Muscle of leg (tissue), 11 donors: ENCODE data around the gene CNTN4. TPM values are rescaled to one million over a fixed set of nuclear protein-coding genes. Genes with fewer than 3 reads are reported as not detected.

Source experiments
- DNase-seq: peaks from one replicate; pipeline ENCODE4 v3.0.0; 2013
- H3K27ac ChIP-seq: one replicate; pipeline ENCODE4 v1.5.1; 2013; ENCODE audit warnings: mild to moderate bottlenecking, low read length, control low read depth
- H3K27me3 ChIP-seq: one replicate; pipeline ENCODE4 v1.6.1; 2013; ENCODE audit warnings: low read length; ENCODE audit not compliant: control insufficient read depth, insufficient read depth
- H3K36me3 ChIP-seq: one replicate; pipeline ENCODE4 v1.6.1; 2013; ENCODE audit warnings: low read length; ENCODE audit not compliant: control insufficient read depth, insufficient read depth
- H3K4me1 ChIP-seq: one replicate; pipeline ENCODE4 v1.6.1; 2013; ENCODE audit warnings: low read length; ENCODE audit not compliant: control insufficient read depth, insufficient read depth
- H3K4me3 ChIP-seq: one replicate; pipeline ENCODE4 v1.5.1; 2013; ENCODE audit warnings: low read length, control low read depth
- H3K9me3 ChIP-seq: replicated peaks from 2 replicates; pipeline ENCODE4 v1.6.1; 2013; ENCODE audit warnings: low read depth, low read length; ENCODE audit not compliant: control insufficient read depth
- WGBS: methylation state at CpG from one replicate; pipeline ENCODE4 v1.1.5; 2013; ENCODE audit warnings: missing lambda C conversion rate; ENCODE audit not compliant: insufficient coverage; 5-methylcytosine and 5-hydroxymethylcytosine counted together
- polyA plus RNA-seq, 8 donors: library from polyadenylated mRNA; unstranded; fragments of 120-200 nt; gene quantifications; one replicate each; pipeline versions ENCODE4 v1.2.1 to v1.2.3, GENCODE V29; 2013; ENCODE audit warnings: inconsistent platforms in 1 of 8, low replicate concordance in 1 of 8; ENCODE audit not compliant: insufficient read length in 8 of 8, insufficient read depth in 1 of 8
- total RNA-seq: library from RNA; stranded (reverse); fragments of 120-200 nt; gene quantifications from one replicate; pipeline ENCODE4 v1.2.4, GENCODE V29; 2013

CNTN4 gene
- total and polyA plus RNA-seq, 9 donors, result 3.0 to 16.3 (median 5.9) TPM

DNA sequence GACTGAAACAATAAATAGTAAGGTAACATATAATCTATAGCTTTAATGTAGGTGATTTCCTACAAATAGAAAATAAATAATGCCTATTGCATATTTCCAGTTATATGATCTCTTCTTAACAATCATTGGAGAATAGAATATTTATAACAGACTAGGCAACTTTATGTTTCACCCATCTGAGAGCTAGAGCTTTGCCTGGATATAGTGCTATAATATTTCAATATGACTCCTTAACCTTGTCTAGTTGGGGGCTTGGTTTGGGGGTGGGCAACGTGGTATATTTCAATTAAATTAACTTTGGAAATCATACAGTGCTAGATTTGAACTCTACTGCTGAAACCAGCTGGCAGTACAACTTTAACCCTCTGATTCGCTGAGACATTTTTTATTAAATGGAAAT is 265.2 kb downstream of the CNTN4 start:
- Histone ChIP-seq H3K27me3 (no peaks in the 10 kb centered on the region), H3K4me1 (no peaks in the 10 kb centered on the region), H3K9me3 (no peaks in the 10 kb centered on the region), H3K27ac (no peak overlapping the region), H3K36me3 (no peaks in the 10 kb centered on the region), H3K4me3 (no peak overlapping the region)
- WGBS, result no CpG with 5 or more reads among the region's 2 CpGs
- no peak for DNase-seq

DNA sequence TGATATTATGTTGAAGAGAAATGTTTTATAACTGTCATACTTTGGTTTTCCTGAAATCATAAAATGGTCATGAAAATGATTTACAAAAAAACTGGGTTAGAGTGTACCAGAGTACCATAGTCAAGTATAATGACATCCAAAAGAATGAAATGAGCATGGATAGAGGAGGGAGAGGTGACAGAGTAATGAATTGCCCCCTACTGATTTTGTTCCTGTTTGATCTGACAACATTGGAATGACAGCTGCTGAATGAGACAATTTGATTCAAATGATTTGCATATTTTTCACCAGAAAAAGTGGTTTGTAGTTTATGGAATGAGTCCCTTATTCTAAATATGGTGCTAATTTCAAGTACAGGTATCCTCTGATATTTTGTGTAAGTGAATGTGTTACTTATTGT is 271.7 kb downstream of the CNTN4 start:
- no peak for DNase-seq
- Histone ChIP-seq H3K27ac (no peak overlapping the region), H3K4me3 (no peak overlapping the region), H3K36me3 (no peaks in the 10 kb centered on the region), H3K27me3 (no peaks in the 10 kb centered on the region), H3K9me3 (no peaks in the 10 kb centered on the region), H3K4me1 (no peaks in the 10 kb centered on the region)

DNA sequence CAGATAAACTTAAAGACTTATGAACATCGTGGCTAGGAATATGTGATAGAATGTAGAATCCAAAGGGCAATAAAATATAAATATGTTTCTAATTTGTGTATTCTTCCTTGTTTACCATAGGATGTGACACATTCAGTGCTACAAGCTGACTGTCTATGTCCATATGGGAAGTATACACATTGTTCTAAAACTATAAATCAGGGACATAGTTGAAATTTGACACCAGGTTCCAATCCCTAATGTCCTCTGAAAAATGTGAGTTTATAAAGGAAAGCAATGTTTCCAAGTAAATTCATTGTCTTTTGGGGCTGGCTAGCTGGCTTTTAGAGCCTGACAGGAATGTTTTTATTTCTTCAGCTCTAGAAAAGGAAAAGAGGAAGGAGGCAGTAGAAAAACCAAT is 273.6 kb downstream of the CNTN4 start:
- Histone ChIP-seq H3K27ac (no peak overlapping the region), H3K4me3 (no peak overlapping the region), H3K27me3 (no peaks in the 10 kb centered on the region), H3K9me3 (no peaks in the 10 kb centered on the region), H3K4me1 (no peaks in the 10 kb centered on the region), H3K36me3 (no peaks in the 10 kb centered on the region)
- peak; percentile 91 for DNase-seq
- no CpG with 5 or more reads among the region's 1 CpG for WGBS

- DNase-seq, result no peak
- H3K4me1 ChIP-seq, result no peaks in the 10 kb centered on the region
- H3K27me3 ChIP-seq, result no peaks in the 10 kb centered on the region
- H3K4me3 ChIP-seq, result no peak overlapping the region
- H3K36me3 ChIP-seq, result no peaks in the 10 kb centered on the region
- no peaks in the 10 kb centered on the region for H3K9me3 ChIP-seq
- no peak overlapping the region for H3K27ac ChIP-seq
- 83% methylated on average over 1 of the region's 3 CpGs for WGBS
Measured at GRCh38 chr3:2375376-2375775, 276.7 kb downstream of the CNTN4 start.

- Histone ChIP-seq H3K27ac (no peak overlapping the region), H3K27me3 (no peaks in the 10 kb centered on the region), H3K4me3 (no peak overlapping the region), H3K36me3 (no peaks in the 10 kb centered on the region), H3K9me3 (no peaks in the 10 kb centered on the region), H3K4me1 (no peaks in the 10 kb centered on the region)
- WGBS, result no CpG with 5 or more reads among the region's 1 CpG
- no peak for DNase-seq
Measured at GRCh38 chr3:2377281-2377680, 278.6 kb downstream of the CNTN4 start.

- Histone ChIP-seq H3K4me3 (no peak overlapping the region), H3K36me3 (no peaks in the 10 kb centered on the region), H3K4me1 (no peaks in the 10 kb centered on the region), H3K27ac (no peak overlapping the region), H3K27me3 (no peaks in the 10 kb centered on the region), H3K9me3 (no peaks in the 10 kb centered on the region)
- WGBS, result no CpG with 5 or more reads among the region's 2 CpGs
- DNase-seq, result no peak
Measured at GRCh38 chr3:2390926-2391532, 292.4 kb downstream of the CNTN4 start.

DNA sequence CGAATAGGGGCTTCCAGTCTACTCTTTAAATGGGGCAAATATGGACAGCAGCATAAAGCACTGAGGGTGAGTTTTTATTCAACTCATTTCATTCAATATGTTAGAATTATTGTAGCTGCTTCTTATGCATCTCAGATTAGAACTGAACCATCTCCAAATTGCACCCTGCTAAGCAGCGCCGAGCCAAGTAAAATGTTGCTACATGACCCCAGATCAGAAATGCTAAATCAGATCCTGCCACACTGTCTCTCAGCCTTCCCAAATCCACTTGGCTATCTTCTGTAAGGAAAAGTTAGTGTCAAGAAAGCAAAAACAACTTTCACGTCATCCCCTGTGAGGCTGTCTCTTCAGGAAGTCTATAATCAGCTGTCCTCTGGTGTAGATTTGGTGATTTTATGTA is 293.2 kb downstream of the CNTN4 start:
- Histone ChIP-seq H3K27ac (no peak overlapping the region), H3K27me3 (no peaks in the 10 kb centered on the region), H3K9me3 (no peaks in the 10 kb centered on the region), H3K36me3 (no peaks in the 10 kb centered on the region), H3K4me3 (no peak overlapping the region), H3K4me1 (no peaks in the 10 kb centered on the region)
- no peak for DNase-seq
- WGBS, result no CpG with 5 or more reads among the region's 4 CpGs

DNA sequence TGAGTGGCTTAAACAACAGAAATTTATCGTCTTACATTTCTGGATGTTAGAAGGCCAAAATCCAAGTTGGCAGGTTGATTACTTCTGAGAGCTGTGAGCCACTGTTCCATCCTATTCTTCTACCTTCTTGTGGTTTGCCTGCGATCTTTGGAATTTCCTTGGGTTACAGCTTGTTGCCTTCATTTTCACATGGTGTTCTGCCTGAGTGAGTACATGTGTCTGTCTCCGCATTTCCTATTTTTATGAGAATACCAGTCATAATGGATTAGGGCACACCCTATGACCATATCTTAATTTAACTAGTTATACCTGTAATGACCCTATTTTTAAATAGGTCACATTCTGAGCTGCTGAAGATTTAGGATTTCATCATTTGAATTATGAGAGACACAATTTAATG is 294.3 kb downstream of the CNTN4 start:
- WGBS, result no CpG with 5 or more reads among the region's 3 CpGs
- DNase-seq, result no peak
- no peak overlapping the region for H3K27ac ChIP-seq
- no peaks in the 10 kb centered on the region for H3K36me3 ChIP-seq
- no peak overlapping the region for H3K4me3 ChIP-seq
- no peaks in the 10 kb centered on the region for H3K27me3 ChIP-seq
- H3K9me3 ChIP-seq, result no peaks in the 10 kb centered on the region
- H3K4me1 ChIP-seq, result no peaks in the 10 kb centered on the region

GRCh38 chr3:2415083-2415482 is 316.4 kb downstream of the CNTN4 start:
- DNase-seq, result no peak
- Histone ChIP-seq H3K36me3 (no peaks in the 10 kb centered on the region), H3K27me3 (no peaks in the 10 kb centered on the region), H3K27ac (no peak overlapping the region), H3K9me3 (no peaks in the 10 kb centered on the region), H3K4me1 (no peaks in the 10 kb centered on the region), H3K4me3 (no peak overlapping the region)
- no CpG with 5 or more reads among the region's 1 CpG for WGBS

DNA sequence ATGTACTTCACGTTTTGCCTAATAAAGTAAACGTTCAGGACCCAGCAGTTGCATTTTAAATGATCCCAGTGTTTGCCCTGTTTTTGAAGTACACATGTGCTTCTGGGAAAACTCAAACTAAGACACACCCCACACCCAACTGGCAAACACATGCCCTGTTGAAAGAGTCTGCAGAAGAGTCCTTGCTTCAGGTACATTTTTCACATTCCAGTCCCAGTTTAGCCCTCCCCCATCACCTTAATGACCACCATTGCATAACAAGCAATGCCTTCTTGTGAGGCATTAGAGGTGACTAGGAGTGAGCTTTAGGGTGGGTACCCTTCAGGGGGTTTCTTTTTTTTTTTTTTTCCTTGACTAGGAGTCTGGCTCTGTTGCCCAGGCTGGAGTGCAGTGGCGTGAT is 322.3 kb downstream of the CNTN4 start:
- WGBS, result 44% methylated on average over 2 of the region's 3 CpGs
- Histone ChIP-seq H3K27ac (no peak overlapping the region), H3K36me3 (no peaks in the 10 kb centered on the region), H3K4me1 (no peaks in the 10 kb centered on the region), H3K9me3 (no peaks in the 10 kb centered on the region), H3K4me3 (no peak overlapping the region), H3K27me3 (no peaks in the 10 kb centered on the region)
- DNase-seq, result no peak

GRCh38 chr3:2423143-2423542 is 324.5 kb downstream of the CNTN4 start:
- H3K36me3 ChIP-seq, result no peaks in the 10 kb centered on the region
- DNase-seq, result no peak
- H3K4me3 ChIP-seq, result no peak overlapping the region
- H3K9me3 ChIP-seq, result no peaks in the 10 kb centered on the region
- no peak overlapping the region for H3K27ac ChIP-seq
- no peaks in the 10 kb centered on the region for H3K4me1 ChIP-seq
- no CpG with 5 or more reads among the region's 3 CpGs for WGBS
- no peaks in the 10 kb centered on the region for H3K27me3 ChIP-seq
